Lower leg skin (tissue), 4 donors: Measurements from ENCODE around the gene CYFIP2. TPM values are rescaled to one million over a fixed set of nuclear protein-coding genes. Genes with fewer than 3 reads are reported as not detected.

ENCODE experiments used
- DNase-seq, 2 donors: peaks; one replicate each; pipeline ENCODE4 v3.0.0-alpha.2; 2019; ENCODE audit warnings: low spot score in 2 of 2
- H3K4me3 ChIP-seq: fragments of 200-600 bp; sonication (generic); 2 replicates; pipeline ENCODE4 v1.5.1; 2017; ENCODE audit warnings: mild to moderate bottlenecking, low read depth; ENCODE audit not compliant: poor library complexity, severe bottlenecking
- POLR2A ChIP-seq, 2 donors: fragments of 450-650 bp; IDR thresholded peaks; one replicate each; pipeline ENCODE4 v1.6.1; 2016 to 2017; ENCODE audit warnings: antibody characterized with exemption in 2 of 2, mild to moderate bottlenecking in 1 of 2, moderate library complexity in 1 of 2
- WGBS, 2 donors: methylation state at CpG; one replicate each; pipeline ENCODE4 v1.1.5; 2018; 5-methylcytosine and 5-hydroxymethylcytosine counted together
- intact Hi-C: fragments of 100-400 bp; cut with DNase I; formaldehyde crosslinking; loops from one replicate; pipeline ENCODE4 v1.15.0; 2023; ENCODE audit warnings: low total_unique reads
- total RNA-seq, 4 donors: library from RNA; depleted of rRNA; stranded (reverse); fragments of >200 nt; gene quantifications; one replicate each; pipeline ENCODE4 v1.1.0, GENCODE V29; 2016
- TF ChIP-seq, protein P1 (sequence below), 3 donors: fragments of 450-650 bp; IDR thresholded peaks; one replicate each; pipeline ENCODE4 v1.5.1; 2016; ENCODE audit warnings: antibody characterized with exemption in 3 of 3, mild to moderate bottlenecking in 3 of 3, moderate library complexity in 2 of 3

CYFIP2 gene
- total RNA-seq, 4 donors from 2014 or later, result 3.2 to 16.2 (median 7.0) TPM

DNA sequence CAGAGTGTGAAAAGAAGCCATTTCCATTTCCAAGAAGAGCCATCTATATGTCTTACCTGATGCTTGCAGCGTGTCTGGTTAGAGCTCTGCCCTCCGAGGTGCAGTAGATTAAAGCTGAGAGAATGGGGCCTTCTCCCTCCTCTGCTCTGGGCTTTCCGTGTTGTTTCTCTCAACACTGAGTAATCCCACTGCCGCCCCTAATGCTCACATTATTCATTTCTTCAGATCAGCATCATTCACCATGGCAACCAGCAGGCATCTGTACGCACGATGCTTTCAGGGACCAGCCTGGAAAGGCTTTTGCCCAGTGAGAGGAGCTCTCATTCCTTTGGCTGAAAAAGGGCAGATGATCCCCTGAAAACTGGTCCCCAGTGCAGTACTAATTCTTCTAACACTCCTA is 79.6 kb downstream of the CYFIP2 start:
- TF ChIP-seq, protein P1, sequence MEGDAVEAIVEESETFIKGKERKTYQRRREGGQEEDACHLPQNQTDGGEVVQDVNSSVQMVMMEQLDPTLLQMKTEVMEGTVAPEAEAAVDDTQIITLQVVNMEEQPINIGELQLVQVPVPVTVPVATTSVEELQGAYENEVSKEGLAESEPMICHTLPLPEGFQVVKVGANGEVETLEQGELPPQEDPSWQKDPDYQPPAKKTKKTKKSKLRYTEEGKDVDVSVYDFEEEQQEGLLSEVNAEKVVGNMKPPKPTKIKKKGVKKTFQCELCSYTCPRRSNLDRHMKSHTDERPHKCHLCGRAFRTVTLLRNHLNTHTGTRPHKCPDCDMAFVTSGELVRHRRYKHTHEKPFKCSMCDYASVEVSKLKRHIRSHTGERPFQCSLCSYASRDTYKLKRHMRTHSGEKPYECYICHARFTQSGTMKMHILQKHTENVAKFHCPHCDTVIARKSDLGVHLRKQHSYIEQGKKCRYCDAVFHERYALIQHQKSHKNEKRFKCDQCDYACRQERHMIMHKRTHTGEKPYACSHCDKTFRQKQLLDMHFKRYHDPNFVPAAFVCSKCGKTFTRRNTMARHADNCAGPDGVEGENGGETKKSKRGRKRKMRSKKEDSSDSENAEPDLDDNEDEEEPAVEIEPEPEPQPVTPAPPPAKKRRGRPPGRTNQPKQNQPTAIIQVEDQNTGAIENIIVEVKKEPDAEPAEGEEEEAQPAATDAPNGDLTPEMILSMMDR (IDR thresholded peaks at IDR 0.05), result no peak
- no peak for TF ChIP-seq POLR2A (IDR thresholded peaks at IDR 0.05)
- peak in 1 of 2 donors; percentile 40 for DNase-seq
- no peak overlapping the region for H3K4me3 ChIP-seq
- intact Hi-C loops, result no loop called here
- 83% methylated on average over 6 of the region's 6 CpGs for WGBS, 2 donors

DNA sequence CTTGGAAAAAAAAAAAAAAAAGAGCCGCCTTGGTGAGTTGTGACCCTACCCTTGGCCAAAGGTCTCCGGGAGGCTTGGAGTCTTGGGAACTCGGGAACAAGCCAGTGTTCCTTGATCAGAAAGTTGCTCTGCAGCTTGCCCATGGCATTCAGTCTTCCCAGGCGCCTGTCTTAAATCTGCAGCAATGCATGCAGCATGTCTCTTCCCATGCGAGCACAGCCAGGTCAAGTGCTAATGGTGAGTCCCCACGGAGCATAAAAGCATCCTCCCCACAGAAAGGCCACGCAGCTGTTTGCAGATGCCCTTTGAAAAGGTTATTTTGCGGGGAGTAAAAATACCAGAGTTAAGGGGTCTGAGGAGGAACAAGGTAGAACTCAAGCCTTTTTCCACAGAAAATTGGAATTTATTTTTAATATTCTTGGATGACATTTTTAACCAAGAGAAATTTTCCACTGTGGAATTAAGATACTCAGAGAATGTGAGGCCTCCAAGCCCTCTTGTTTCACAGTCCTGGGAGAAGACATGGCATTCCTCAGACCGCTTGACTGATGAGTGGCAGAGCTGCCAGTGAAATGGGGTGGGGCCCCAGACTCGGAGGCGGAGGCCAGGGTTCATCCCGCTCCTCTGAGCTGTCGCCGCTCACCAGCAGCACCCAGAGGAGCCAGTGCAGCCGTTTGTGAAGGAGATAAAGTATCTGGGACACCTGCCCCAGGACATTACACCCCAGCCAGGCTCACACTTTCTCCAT is 81.6 kb downstream of the CYFIP2 start:
- H3K4me3 ChIP-seq, result no peak overlapping the region
- 68 to 78% methylated on average over 15 of the region's 15 CpGs for WGBS, 2 donors
- no peak for DNase-seq
- no peak for TF ChIP-seq POLR2A (IDR thresholded peaks at IDR 0.05)
- TF ChIP-seq, protein P1 (IDR thresholded peaks at IDR 0.05), result no peak
- intact Hi-C loops, result no loop called here

GRCh38 chr5:157348049-157348400 is 82.1 kb downstream of the CYFIP2 start:
- intact Hi-C loops, result no loop called here
- no peak overlapping the region for H3K4me3 ChIP-seq
- WGBS, 2 donors, result 81 to 92% methylated on average over 2 of the region's 2 CpGs
- TF ChIP-seq POLR2A (IDR thresholded peaks at IDR 0.05), result no peak
- TF ChIP-seq, protein P1 (IDR thresholded peaks at IDR 0.05), result no peak
- no peak for DNase-seq

DNA sequence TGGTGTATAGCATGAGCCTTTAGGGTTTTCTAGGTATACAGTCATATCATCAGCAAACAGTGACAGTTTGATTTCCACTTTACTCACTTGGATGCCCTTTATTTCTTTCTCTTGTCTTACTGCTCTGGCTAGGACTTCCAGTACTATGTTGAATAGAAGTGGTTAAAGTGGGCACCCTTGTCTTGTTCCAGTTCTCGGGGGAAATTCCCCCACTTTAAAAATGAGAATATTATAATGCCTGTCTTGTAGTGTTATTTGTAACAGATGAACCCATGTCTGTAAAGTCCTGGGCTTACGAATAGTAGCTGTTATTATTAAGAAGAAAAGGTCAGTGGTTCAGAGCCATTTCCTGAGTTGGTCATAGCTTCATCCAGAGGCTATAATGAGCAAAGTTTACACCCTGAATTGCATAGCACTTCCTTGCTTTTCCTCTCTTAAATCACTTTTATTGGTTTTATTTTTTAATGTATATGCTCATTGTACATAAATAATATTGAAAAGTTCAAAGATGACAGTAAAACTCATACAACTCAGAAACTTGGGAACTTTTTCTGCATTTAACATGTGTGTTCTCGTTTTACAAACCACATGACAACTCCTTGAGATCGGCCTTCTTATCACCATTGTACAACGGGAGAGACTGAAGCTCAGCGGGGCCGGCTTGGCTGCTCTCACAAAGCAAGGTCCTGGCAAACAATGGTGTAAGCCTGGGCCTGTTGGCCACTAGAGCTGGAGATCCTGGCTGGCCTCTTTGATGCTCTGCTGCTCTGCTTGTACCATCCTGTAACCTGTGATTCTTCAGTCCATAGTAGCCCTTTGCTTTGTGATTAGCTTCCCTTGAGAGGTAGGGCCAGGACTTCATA is 85.2 kb downstream of the CYFIP2 start:
- WGBS, 2 donors, result 65 to 76% methylated on average over 7 of the region's 7 CpGs
- intact Hi-C loops, result no loop called here
- DNase-seq, result no peak
- TF ChIP-seq, protein P1 (IDR thresholded peaks at IDR 0.05), result no peak
- no peak for TF ChIP-seq POLR2A (IDR thresholded peaks at IDR 0.05)
- no peak overlapping the region for H3K4me3 ChIP-seq

- WGBS, 2 donors, result 83 to 100% methylated on average over 1 of the region's 1 CpG
- DNase-seq, result no peak
- TF ChIP-seq, protein P1 (IDR thresholded peaks at IDR 0.05), result no peak
- TF ChIP-seq POLR2A (IDR thresholded peaks at IDR 0.05), result no peak
- H3K4me3 ChIP-seq, result no peak overlapping the region
- intact Hi-C loops, result no loop called here
These were observed 85.8 kb downstream of the CYFIP2 start for GRCh38 chr5:157351802-157352092.
